NCI-H524 treated with DMSO at 0.1 percent for 48 hours (cell line): ENCODE measurements around the gene XBP1.
"Not testable (repeated sequence)": the region's sequence is repeated elsewhere in the genome, so short reads cannot be mapped to it uniquely, and the experiment has no call there.

Experiments used
- DNase-seq: peaks from one replicate; lab custom pipeline; 2025; lab: John Stamatoyannopoulos, UW

XBP1 gene

GRCh38 chr22:28791841-28792490 lies 8.4 kb downstream of the XBP1 start:
- DNase-seq = no peak

GRCh38 chr22:28791124-28791523 lies 9.2 kb downstream of the XBP1 start:
- no peak for DNase-seq

- DNase-seq = no peak
Measured at GRCh38 chr22:28788601-28789000, 11.8 kb downstream of the XBP1 start.

GRCh38 chr22:28783786-28784671 lies 16.3 kb downstream of the XBP1 start:
- no peak for DNase-seq

- DNase-seq = no peak
Measured at GRCh38 chr22:28780296-28780695, 20.1 kb downstream of the XBP1 start.

GRCh38 chr22:28779833-28780232 lies 20.5 kb downstream of the XBP1 start:
- DNase-seq = no peak

- DNase-seq = no peak
Measured at GRCh38 chr22:28774378-28774777, 26.0 kb downstream of the XBP1 start.

GRCh38 chr22:28773461-28773867 lies 26.9 kb downstream of the XBP1 start:
- no peak for DNase-seq

- DNase-seq = peak; percentile 70
Measured at GRCh38 chr22:28772633-28773460, 27.5 kb downstream of the XBP1 start, which contains the start of gene CCDC117. Gene CCDC117 (plus strand): TSS chr22:28772695. CDS start chr22:28772850, 155 bp downstream.

GRCh38 chr22:28771195-28771791 lies 29.1 kb downstream of the XBP1 start:
- DNase-seq = no peak

GRCh38 chr22:28769394-28770085 lies 30.8 kb downstream of the XBP1 start:
- no peak for DNase-seq

- no peak for DNase-seq
Measured at GRCh38 chr22:28768701-28769393, 31.5 kb downstream of the XBP1 start.

- no peak for DNase-seq
Measured at GRCh38 chr22:28766628-28767027, 33.7 kb downstream of the XBP1 start.

GRCh38 chr22:28762000-28762399 lies 38.4 kb downstream of the XBP1 start:
- DNase-seq = not testable (repeated sequence)

GRCh38 chr22:28761449-28761755 lies 39.0 kb downstream of the XBP1 start:
- no peak for DNase-seq

GRCh38 chr22:28759861-28760560 lies 40.4 kb downstream of the XBP1 start:
- peak; percentile 39 for DNase-seq

GRCh38 chr22:28754512-28754911 lies 45.9 kb downstream of the XBP1 start:
- not testable (repeated sequence) for DNase-seq

GRCh38 chr22:28750471-28750881 lies 49.9 kb downstream of the XBP1 start:
- no peak for DNase-seq
